ENCODE results near the gene HTR2A.

DNA sequence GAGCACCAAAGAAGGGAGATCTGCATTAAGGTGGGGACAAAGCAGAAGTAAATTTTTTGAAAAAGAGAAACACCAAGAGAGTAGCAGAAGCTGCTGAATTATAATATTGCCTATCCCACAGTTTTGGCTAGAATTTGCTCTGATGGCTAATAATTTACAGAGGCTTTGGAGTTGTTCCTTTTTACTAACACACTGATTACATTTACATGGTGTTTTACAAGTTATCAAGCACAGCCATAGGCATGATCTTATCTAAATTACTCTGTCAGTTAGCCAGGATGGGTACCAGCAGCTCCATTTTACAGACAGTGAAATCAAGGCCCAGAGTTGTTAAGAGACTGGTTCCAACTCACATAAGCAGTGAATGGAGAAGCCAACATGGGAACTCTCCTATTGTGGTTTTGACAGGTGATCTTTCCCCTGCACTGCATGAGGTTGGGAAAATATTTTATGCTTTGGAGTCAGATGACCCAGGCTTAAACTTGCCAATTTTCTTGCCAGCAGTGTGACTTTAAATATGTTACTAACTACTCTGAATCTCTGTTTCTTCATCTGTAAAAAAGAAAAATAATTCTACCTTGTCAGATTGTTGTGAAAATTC is 66.3 kb downstream of the HTR2A start:
- TF ChIP-seq, protein P1, sequence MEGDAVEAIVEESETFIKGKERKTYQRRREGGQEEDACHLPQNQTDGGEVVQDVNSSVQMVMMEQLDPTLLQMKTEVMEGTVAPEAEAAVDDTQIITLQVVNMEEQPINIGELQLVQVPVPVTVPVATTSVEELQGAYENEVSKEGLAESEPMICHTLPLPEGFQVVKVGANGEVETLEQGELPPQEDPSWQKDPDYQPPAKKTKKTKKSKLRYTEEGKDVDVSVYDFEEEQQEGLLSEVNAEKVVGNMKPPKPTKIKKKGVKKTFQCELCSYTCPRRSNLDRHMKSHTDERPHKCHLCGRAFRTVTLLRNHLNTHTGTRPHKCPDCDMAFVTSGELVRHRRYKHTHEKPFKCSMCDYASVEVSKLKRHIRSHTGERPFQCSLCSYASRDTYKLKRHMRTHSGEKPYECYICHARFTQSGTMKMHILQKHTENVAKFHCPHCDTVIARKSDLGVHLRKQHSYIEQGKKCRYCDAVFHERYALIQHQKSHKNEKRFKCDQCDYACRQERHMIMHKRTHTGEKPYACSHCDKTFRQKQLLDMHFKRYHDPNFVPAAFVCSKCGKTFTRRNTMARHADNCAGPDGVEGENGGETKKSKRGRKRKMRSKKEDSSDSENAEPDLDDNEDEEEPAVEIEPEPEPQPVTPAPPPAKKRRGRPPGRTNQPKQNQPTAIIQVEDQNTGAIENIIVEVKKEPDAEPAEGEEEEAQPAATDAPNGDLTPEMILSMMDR (IDR thresholded peaks at IDR 0.05): no peak
- TF ChIP-seq, protein P2, sequence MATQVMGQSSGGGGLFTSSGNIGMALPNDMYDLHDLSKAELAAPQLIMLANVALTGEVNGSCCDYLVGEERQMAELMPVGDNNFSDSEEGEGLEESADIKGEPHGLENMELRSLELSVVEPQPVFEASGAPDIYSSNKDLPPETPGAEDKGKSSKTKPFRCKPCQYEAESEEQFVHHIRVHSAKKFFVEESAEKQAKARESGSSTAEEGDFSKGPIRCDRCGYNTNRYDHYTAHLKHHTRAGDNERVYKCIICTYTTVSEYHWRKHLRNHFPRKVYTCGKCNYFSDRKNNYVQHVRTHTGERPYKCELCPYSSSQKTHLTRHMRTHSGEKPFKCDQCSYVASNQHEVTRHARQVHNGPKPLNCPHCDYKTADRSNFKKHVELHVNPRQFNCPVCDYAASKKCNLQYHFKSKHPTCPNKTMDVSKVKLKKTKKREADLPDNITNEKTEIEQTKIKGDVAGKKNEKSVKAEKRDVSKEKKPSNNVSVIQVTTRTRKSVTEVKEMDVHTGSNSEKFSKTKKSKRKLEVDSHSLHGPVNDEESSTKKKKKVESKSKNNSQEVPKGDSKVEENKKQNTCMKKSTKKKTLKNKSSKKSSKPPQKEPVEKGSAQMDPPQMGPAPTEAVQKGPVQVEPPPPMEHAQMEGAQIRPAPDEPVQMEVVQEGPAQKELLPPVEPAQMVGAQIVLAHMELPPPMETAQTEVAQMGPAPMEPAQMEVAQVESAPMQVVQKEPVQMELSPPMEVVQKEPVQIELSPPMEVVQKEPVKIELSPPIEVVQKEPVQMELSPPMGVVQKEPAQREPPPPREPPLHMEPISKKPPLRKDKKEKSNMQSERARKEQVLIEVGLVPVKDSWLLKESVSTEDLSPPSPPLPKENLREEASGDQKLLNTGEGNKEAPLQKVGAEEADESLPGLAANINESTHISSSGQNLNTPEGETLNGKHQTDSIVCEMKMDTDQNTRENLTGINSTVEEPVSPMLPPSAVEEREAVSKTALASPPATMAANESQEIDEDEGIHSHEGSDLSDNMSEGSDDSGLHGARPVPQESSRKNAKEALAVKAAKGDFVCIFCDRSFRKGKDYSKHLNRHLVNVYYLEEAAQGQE (IDR thresholded peaks at IDR 0.05; ENCODE audit: insufficient read depth in 1 of 2, low read depth in 2 of 2, low read length in 1 of 2): no peak
